GM10248 (cell line): ENCODE measurements around the gene TMEM97.

Experiments
- CTCF ChIA-PET: fragments of 300-600 bp; sonication (Branson Sonifier 250); formaldehyde crosslinking; extraction: SDS; loops from one replicate; lab custom pipeline; 2021; ENCODE audit warnings: antibody characterized with exemption; lab: Yijun Ruan, JAX
- POLR2A ChIA-PET: fragments of 350-650 bp; sonication (Branson Sonifier 250); formaldehyde crosslinking; extraction: SDS; loops from one replicate; lab custom pipeline; 2020; ENCODE audit warnings: antibody characterized with exemption; lab: Yijun Ruan, JAX
- DNase-seq: peaks from one replicate; pipeline ENCODE4 v3.0.0; 2012; ENCODE audit errors: extremely low spot score
- TF ChIP-seq, protein P1 (sequence below): IDR thresholded peaks from 2 replicates; pipeline ENCODE4 v1.5.1; 2012; ENCODE audit warnings: mild to moderate bottlenecking, low read depth; ENCODE audit errors: extremely low read depth, missing control alignments, control extremely low read depth

The TMEM97 gene

GRCh38 chr17:28348979-28349378 lies 30.0 kb downstream of the TMEM97 start:
- POLR2A ChIA-PET = interaction anchor here (1.1 kb wide), 1 partner anchor 8 kb away, joined by 4 read pairs; the partner anchor contains the start of gene POLDIP2
- CTCF ChIA-PET = interaction anchor here (1.5 to 3.8 kb wide), 2 partner anchors 8 to 14 kb away, joined by 7 to 18 read pairs; partner anchors contain the start of genes IFT20 and TNFAIP1
- TF ChIP-seq, protein P1, sequence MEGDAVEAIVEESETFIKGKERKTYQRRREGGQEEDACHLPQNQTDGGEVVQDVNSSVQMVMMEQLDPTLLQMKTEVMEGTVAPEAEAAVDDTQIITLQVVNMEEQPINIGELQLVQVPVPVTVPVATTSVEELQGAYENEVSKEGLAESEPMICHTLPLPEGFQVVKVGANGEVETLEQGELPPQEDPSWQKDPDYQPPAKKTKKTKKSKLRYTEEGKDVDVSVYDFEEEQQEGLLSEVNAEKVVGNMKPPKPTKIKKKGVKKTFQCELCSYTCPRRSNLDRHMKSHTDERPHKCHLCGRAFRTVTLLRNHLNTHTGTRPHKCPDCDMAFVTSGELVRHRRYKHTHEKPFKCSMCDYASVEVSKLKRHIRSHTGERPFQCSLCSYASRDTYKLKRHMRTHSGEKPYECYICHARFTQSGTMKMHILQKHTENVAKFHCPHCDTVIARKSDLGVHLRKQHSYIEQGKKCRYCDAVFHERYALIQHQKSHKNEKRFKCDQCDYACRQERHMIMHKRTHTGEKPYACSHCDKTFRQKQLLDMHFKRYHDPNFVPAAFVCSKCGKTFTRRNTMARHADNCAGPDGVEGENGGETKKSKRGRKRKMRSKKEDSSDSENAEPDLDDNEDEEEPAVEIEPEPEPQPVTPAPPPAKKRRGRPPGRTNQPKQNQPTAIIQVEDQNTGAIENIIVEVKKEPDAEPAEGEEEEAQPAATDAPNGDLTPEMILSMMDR = no peak
- no peak for DNase-seq

- CTCF ChIA-PET = interaction anchor here (0.9 to 1.7 kb wide), 2 partner anchors 11 to 13 kb away, joined by 3 to 5 read pairs; no protein-coding TSS in a partner anchor
- TF ChIP-seq, protein P1 = no peak
- POLR2A ChIA-PET = interaction anchor here (1.0 kb wide), 1 partner anchor 15 kb away, joined by 3 read pairs; the partner anchor contains the start of genes IFT20 and TNFAIP1
- no peak for DNase-seq
Observed at GRCh38 chr17:28350271-28350670, 31.3 kb downstream of the TMEM97 start.

DNA sequence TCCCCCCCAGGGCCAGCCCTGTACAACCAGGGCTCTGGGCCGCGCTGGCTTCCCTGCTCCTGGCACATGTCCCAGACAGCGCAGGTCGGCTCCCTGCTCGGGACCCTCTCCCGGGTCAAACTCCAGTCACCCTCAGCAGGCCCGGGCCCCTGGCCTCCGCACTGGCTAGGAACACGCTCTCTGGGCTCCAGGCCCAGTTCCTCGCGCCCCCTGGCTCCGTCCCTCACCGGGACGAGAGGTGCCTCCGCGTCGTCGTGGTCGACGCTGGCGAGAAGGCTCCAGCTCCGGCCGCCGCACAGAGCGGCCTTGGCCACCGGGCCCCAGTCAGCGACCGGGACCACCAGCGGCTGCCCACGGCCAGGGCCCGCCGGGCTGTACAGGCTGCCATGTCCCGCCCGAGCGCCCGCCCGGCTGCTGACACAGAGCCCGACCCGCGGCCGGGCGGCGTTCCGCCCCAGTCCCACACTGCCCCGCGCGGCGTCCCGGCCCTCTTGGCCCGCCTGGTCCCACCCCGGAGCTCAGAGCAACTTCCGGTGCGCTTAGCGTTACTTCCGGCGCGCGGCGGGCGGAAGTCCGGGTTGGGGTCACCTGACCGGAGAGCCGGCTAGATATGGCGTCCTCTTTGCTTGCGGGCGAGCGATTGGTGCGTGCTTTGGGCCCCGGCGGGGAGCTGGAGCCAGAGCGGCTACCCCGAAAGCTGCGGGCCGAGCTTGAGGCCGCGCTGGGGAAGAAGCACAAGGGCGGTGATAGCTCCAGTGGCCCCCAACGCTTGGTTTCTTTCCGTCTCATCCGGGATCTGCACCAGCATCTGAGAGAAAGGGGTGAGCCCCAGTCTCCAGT lies 38.3 kb downstream of the TMEM97 start, which contains the start of gene POLDIP2:
Gene POLDIP2, minus strand, starts transcription at position 467 of the 840 bp plus-strand sequence. Its CDS starts 79 bp downstream, at position 388.
- POLR2A ChIA-PET = interaction anchor here (0.6 to 4.0 kb wide), 7 partner anchors 9 to 358 kb away, joined by 3 to 27 read pairs (median 4); partner anchors contain the start of genes IFT20 and TNFAIP1
- TF ChIP-seq, protein P1 = no peak
- CTCF ChIA-PET = interaction anchor here (1.2 to 3.0 kb wide), 8 partner anchors 9 to 59 kb away, joined by 3 to 20 read pairs (median 6); partner anchors contain the start of genes IFT20, TNFAIP1 and VTN
- peak; percentile 98 for DNase-seq

- ChIA-PET POLR2A (interaction anchor here (0.6 to 4.0 kb wide), 6 partner anchors 9 to 357 kb away, joined by 4 to 27 read pairs (median 4); partner anchors contain the start of genes IFT20 and TNFAIP1), CTCF (interaction anchor here (1.2 to 3.0 kb wide), 6 partner anchors 10 to 59 kb away, joined by 3 to 20 read pairs (median 6); partner anchors contain the start of genes IFT20, TNFAIP1 and VTN)
Observed at GRCh38 chr17:28357901-28358197, 38.8 kb downstream of the TMEM97 start.

DNA sequence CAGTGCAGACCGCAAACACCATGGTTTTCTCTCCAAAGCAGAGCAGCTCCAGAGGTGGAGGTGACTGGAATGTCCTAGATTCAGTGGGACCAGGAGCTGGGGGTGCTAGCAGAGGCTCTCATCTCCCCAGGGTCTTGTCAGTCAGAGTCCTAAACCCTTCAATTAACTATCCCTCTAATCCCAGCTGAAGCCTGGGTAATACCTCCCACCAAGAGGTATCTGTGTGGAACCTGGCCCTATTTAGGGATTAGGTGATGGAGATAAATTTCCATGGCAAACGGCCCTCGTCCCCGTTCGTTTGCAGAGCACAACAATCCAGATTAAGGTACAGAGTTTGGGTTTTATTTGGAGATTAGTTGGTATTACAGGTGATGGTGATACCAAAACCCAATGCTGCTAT lies 44.2 kb downstream of the TMEM97 start:
- CTCF ChIA-PET = interaction anchor here (1.2 kb wide), 2 partner anchors 54 to 111 kb away, joined by 3 read pairs; no protein-coding TSS in a partner anchor
- POLR2A ChIA-PET = no interaction called here
- TF ChIP-seq, protein P1 = no peak
- no peak for DNase-seq

More at GRCh38 chr17:28357901-28358197, 38.8 kb downstream of the TMEM97 start:
- TF ChIP-seq, protein P1 = no peak
- no peak for DNase-seq
